PC-3 (cell line): ENCODE data around the gene POLR1E. TPM values are rescaled to one million over a fixed set of nuclear protein-coding genes. Genes with fewer than 3 reads are reported as not detected.

ENCODE experiments used
- ATAC-seq: fragments of 200-7000 bp; cut with Tn5 transposase; 2 replicates; pipeline ENCODE4 v1.9.1; 2020; ENCODE audit warnings: mild to moderate bottlenecking, moderate library complexity
- BruUV-seq: library from RNA; stranded (reverse); fragments of 400-500 nt; replicated peaks from 2 replicates; lab custom pipeline; 2021; lab: Mats Ljungman, UMichigan
- CTCF ChIA-PET: fragments of 300-600 bp; sonication (Branson Sonifier 250); formaldehyde crosslinking; loops from one replicate; lab custom pipeline; 2022; ENCODE audit warnings: antibody characterized with exemption; lab: Charles Lee
- POLR2A ChIA-PET: fragments of 300-600 bp; sonication (Branson Sonifier 250); formaldehyde crosslinking; loops from one replicate; lab custom pipeline; 2022; ENCODE audit warnings: antibody characterized with exemption; ENCODE audit not compliant: unreplicated experiment; lab: Charles Lee
- DNase-seq: peaks from one replicate; pipeline ENCODE4 v3.0.0-alpha.2; 2015
- H2AFZ ChIP-seq: fragments of 300-600 bp; sonication (generic); 2 replicates; pipeline ENCODE4 v1.6.0; 2016; ENCODE audit warnings: antibody characterized with exemption, low read length
- H3F3A ChIP-seq: fragments of 300-600 bp; sonication (generic); one replicate; pipeline ENCODE4 v1.6.0; 2017; ENCODE audit warnings: antibody characterized with exemption, low read length, control low read depth, mild to moderate bottlenecking; ENCODE audit not compliant: unreplicated experiment
- H3K27ac ChIP-seq: fragments of 300-600 bp; sonication (generic); 2 replicates; pipeline ENCODE4 v1.5.1; 2016; ENCODE audit warnings: mild to moderate bottlenecking, low read length
- H3K27me3 ChIP-seq: fragments of 300-600 bp; sonication (generic); 2 replicates; pipeline ENCODE4 v1.6.1; 2016; ENCODE audit warnings: low read length, mixed read lengths
- H3K36me3 ChIP-seq: fragments of 300-600 bp; sonication (generic); 2 replicates; pipeline ENCODE4 v1.6.1; 2016; ENCODE audit warnings: low read depth, mixed run types, low read length, mixed read lengths
- H3K4me1 ChIP-seq: fragments of 300-600 bp; sonication (generic); 2 replicates; pipeline ENCODE4 v1.5.1; 2016; ENCODE audit warnings: low read length; ENCODE audit not compliant: insufficient read depth
- H3K4me2 ChIP-seq: fragments of 300-600 bp; sonication (generic); 2 replicates; pipeline ENCODE4 v1.6.0; 2016; ENCODE audit warnings: low read length
- H3K4me3 ChIP-seq: fragments of 300-600 bp; sonication (generic); 2 replicates; pipeline ENCODE4 v1.5.1; 2016; ENCODE audit warnings: mild to moderate bottlenecking, low read length, mixed read lengths
- H3K79me2 ChIP-seq: fragments of 300-600 bp; sonication (generic); 2 replicates; pipeline ENCODE4 v1.6.1; 2017; ENCODE audit warnings: low read length, mixed read lengths
- H3K9ac ChIP-seq: fragments of 300-600 bp; sonication (generic); 2 replicates; pipeline ENCODE4 v1.6.0; 2016; ENCODE audit warnings: mild to moderate bottlenecking, low read length
- H3K9me2 ChIP-seq: fragments of 300-600 bp; sonication (generic); replicated peaks from 2 replicates; pipeline ENCODE4 v1.6.1; 2016; ENCODE audit warnings: mixed run types, low read length, mixed read lengths
- H3K9me3 ChIP-seq: fragments of 300-600 bp; sonication (generic); 2 replicates; pipeline ENCODE4 v1.6.1; 2016; ENCODE audit warnings: low read length, mixed read lengths
- H4K20me1 ChIP-seq: fragments of 300-600 bp; sonication (generic); 2 replicates; pipeline ENCODE4 v1.6.1; 2016; ENCODE audit warnings: low read length, mixed read lengths
- EZH2 ChIP-seq: fragments of 300-600 bp; sonication (generic); IDR thresholded peaks from one replicate; pipeline ENCODE4 v1.6.1; 2017; ENCODE audit warnings: antibody characterized with exemption, mild to moderate bottlenecking, low read length; ENCODE audit not compliant: unreplicated experiment
- EZH2phosphoT487 ChIP-seq: fragments of 300-600 bp; sonication (generic); IDR thresholded peaks from 2 replicates; pipeline ENCODE4 v1.6.1; 2018; ENCODE audit warnings: mild to moderate bottlenecking, antibody characterized with exemption, low read length, borderline replicate concordance
- intact Hi-C: fragments of 100-400 bp; cut with micrococcal nuclease; formaldehyde crosslinking; loops from 2 replicates; pipeline ENCODE4 v1.9.0; 2023
- total RNA-seq: library from RNA; depleted of rRNA; stranded (reverse); fragments of >200 nt; gene quantifications from 2 replicates; pipeline ENCODE4 v1.2.3, GENCODE V29; 2014
- TF ChIP-seq, protein P1 (sequence below): fragments of 300-600 bp; sonication (generic); conservative IDR thresholded peaks from 2 replicates; pipeline ENCODE4 v1.5.1; 2017; ENCODE audit warnings: antibody characterized with exemption, low read depth, mild to moderate bottlenecking, low read length

POLR1E gene
- total RNA-seq, 1 experiment from 2014 or later: 37.2 TPM

DNA sequence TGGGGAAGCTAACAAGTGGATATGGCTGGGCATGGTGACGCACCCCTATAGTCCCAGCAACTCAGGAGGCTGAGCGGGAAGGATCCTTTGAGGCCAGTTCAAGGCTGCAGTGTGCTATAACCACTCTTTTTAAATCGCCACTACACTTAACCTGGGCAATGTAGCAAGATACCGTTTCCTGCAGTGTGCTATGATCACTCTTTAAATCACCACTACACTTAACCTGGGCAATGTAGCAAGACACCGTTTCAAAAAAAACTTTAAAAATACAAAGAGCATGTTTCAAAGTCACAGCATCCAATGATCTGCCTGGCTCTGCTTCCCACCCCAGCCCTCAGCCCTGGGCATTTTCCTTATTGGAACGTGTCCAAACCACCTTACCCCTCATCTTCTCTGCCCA lies 48.7 kb upstream of the POLR1E start:
- intact Hi-C loops: no loop called here
- peaks cover 7% of the 10 kb centered on the region; the same call in 1 of the 2 replicates for H3K79me2 ChIP-seq
- ChIA-PET POLR2A (no interaction called here), CTCF (no interaction called here)
- H3K9me3 ChIP-seq: no peaks in the 10 kb centered on the region
- ATAC-seq (no peak), DNase-seq (no peak)
- peaks cover 34% of the 10 kb centered on the region for H3K36me3 ChIP-seq
- no peaks in the 10 kb centered on the region for H3K27me3 ChIP-seq
- H3F3A ChIP-seq: no peaks in the 10 kb centered on the region
- no peaks in the 10 kb centered on the region for H3K4me1 ChIP-seq
- no peak overlapping the region for H3K4me3 ChIP-seq
- TF ChIP-seq, protein P1, sequence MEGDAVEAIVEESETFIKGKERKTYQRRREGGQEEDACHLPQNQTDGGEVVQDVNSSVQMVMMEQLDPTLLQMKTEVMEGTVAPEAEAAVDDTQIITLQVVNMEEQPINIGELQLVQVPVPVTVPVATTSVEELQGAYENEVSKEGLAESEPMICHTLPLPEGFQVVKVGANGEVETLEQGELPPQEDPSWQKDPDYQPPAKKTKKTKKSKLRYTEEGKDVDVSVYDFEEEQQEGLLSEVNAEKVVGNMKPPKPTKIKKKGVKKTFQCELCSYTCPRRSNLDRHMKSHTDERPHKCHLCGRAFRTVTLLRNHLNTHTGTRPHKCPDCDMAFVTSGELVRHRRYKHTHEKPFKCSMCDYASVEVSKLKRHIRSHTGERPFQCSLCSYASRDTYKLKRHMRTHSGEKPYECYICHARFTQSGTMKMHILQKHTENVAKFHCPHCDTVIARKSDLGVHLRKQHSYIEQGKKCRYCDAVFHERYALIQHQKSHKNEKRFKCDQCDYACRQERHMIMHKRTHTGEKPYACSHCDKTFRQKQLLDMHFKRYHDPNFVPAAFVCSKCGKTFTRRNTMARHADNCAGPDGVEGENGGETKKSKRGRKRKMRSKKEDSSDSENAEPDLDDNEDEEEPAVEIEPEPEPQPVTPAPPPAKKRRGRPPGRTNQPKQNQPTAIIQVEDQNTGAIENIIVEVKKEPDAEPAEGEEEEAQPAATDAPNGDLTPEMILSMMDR: no peak
- TF ChIP-seq EZH2phosphoT487 (no peak), EZH2 (no peak)
- H3K9ac ChIP-seq: no peak overlapping the region
- H4K20me1 ChIP-seq: no peaks in the 10 kb centered on the region
- H3K27ac ChIP-seq: no peak overlapping the region
- no TSS peak for BruUV-seq
- no peak overlapping the region for H3K4me2 ChIP-seq
- H3K9me2 ChIP-seq: no peaks in the 10 kb centered on the region
- no peak overlapping the region for H2AFZ ChIP-seq

DNA sequence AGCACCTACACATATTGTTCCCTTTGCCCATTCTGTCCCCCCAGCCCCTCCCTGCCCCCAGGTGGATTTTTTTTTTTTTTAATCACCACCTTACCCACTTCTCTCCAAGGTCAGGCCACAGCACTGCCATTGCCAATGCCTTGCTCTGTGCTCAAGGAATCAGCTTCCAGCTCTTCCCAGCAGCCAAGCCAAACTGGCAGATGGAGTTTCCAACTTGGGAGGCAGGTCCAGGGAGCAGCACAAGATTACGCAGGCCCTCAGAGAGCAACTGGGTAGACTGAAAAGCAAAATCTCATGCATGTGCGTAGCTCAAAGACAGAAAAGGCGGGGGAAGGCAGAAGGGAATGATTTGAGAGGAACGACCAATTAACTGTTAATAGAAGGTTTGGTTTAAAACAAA lies 48.1 kb upstream of the POLR1E start:
- ChIA-PET POLR2A (no interaction called here), CTCF (no interaction called here)
- peaks cover 7% of the 10 kb centered on the region; the same call in 1 of the 2 replicates for H3K79me2 ChIP-seq
- BruUV-seq: no TSS peak
- H3K9me2 ChIP-seq: no peaks in the 10 kb centered on the region
- H3K4me2 ChIP-seq: no peak overlapping the region
- H2AFZ ChIP-seq: no peak overlapping the region
- no peaks in the 10 kb centered on the region for H3K9me3 ChIP-seq
- no peaks in the 10 kb centered on the region for H4K20me1 ChIP-seq
- no peak overlapping the region for H3K4me3 ChIP-seq
- TF ChIP-seq EZH2phosphoT487 (no peak), EZH2 (no peak)
- TF ChIP-seq, protein P1: no peak
- H3K36me3 ChIP-seq: peaks cover 37% of the 10 kb centered on the region
- H3F3A ChIP-seq: no peaks in the 10 kb centered on the region
- intact Hi-C loops: no loop called here
- no peak for ATAC-seq
- H3K9ac ChIP-seq: no peak overlapping the region
- DNase-seq: no peak
- no peak overlapping the region for H3K27ac ChIP-seq
- H3K4me1 ChIP-seq: no peaks in the 10 kb centered on the region
- H3K27me3 ChIP-seq: no peaks in the 10 kb centered on the region

DNA sequence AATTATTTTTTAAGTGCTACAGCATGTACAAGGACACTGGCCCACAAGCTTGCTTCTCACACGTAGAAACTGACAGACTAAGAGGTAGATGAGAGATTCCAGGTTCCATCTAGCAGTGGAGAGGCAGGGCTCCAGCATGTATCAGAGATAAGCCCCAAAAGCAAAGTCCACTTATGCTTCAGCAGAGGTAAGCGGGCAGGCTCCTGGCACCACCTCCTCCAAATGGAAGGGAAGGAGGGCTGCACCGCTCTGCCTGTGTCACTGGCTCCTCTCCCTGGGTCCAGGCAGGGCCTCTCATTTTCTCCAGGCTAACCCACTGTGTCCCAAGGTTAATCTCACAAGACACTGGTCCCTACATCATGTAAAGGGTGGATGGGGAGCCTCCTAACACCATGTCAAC lies 47.4 kb upstream of the POLR1E start:
- Histone ChIP-seq H3K27ac (no peak overlapping the region), H3K9me2 (no peaks in the 10 kb centered on the region), H3K9ac (no peak overlapping the region), H2AFZ (no peak overlapping the region), H3K4me1 (no peaks in the 10 kb centered on the region), H3K4me2 (no peak overlapping the region), H4K20me1 (no peaks in the 10 kb centered on the region), H3K9me3 (no peaks in the 10 kb centered on the region), H3F3A (no peaks in the 10 kb centered on the region), H3K27me3 (no peaks in the 10 kb centered on the region), H3K4me3 (no peak overlapping the region), H3K79me2 (peaks cover 8% of the 10 kb centered on the region; the same call in 1 of the 2 replicates), H3K36me3 (peaks cover 37% of the 10 kb centered on the region)
- DNase-seq (no peak), ATAC-seq (no peak)
- intact Hi-C loops: no loop called here
- POLR2A ChIA-PET: no interaction called here
- TF ChIP-seq, protein P1: no peak
- TF ChIP-seq EZH2 (no peak), EZH2phosphoT487 (no peak)
- CTCF ChIA-PET: interaction anchor here (0.6 kb wide), 1 partner anchor 31 kb away, joined by 3 read pairs; no protein-coding TSS in a partner anchor
- no TSS peak for BruUV-seq
